Neuronal stem cell (in vitro differentiated cells): Measurements from ENCODE around the gene GOLIM4.
"Not testable (repeated sequence)": the region's sequence is repeated elsewhere in the genome, so short reads cannot be mapped to it uniquely, and the experiment has no call there.

ENCODE experiments used
- DNase-seq: peaks from one replicate; pipeline ENCODE4 v3.0.0-alpha.2; 2013; ENCODE audit warnings: low spot score
- H2AFZ ChIP-seq: one replicate; pipeline ENCODE4 v1.6.1; 2013; ENCODE audit warnings: mild to moderate bottlenecking, low read length, inconsistent platforms
- H2AK5ac ChIP-seq: 2 replicates; pipeline ENCODE4 v1.6.1; 2013; ENCODE audit warnings: low read depth, mild to moderate bottlenecking, inconsistent platforms, low read length, moderate library complexity, mixed read lengths
- H2BK120ac ChIP-seq: 2 replicates; pipeline ENCODE4 v1.6.1; 2013; ENCODE audit warnings: low read depth, mild to moderate bottlenecking, inconsistent platforms, low read length, moderate library complexity, mixed read lengths
- H2BK12ac ChIP-seq: one replicate; pipeline ENCODE4 v1.6.1; 2013; ENCODE audit warnings: low read length, inconsistent platforms
- H2BK15ac ChIP-seq: 2 replicates; pipeline ENCODE4 v1.6.1; 2013; ENCODE audit warnings: mild to moderate bottlenecking, low read length, inconsistent platforms, mixed read lengths
- H2BK5ac ChIP-seq: one replicate; pipeline ENCODE4 v1.6.1; 2013; ENCODE audit warnings: inconsistent platforms, mild to moderate bottlenecking, low read length, moderate library complexity
- H3K14ac ChIP-seq: one replicate; pipeline ENCODE4 v1.6.1; 2013; ENCODE audit warnings: low read length, inconsistent platforms
- H3K18ac ChIP-seq: 2 replicates; pipeline ENCODE4 v1.6.1; 2013; ENCODE audit warnings: low read length, inconsistent platforms
- H3K23ac ChIP-seq: 2 replicates; pipeline ENCODE4 v1.6.1; 2013; ENCODE audit warnings: low read depth, mild to moderate bottlenecking, mixed read lengths, low read length, inconsistent platforms; ENCODE audit not compliant: poor library complexity
- H3K27ac ChIP-seq: replicated peaks from 3 replicates; pipeline ENCODE4 v1.5.1; 2013; ENCODE audit warnings: low read length, inconsistent platforms
- H3K27me3 ChIP-seq, 3 experiments: 2 replicates each; pipeline ENCODE4 v1.6.1; 2013; ENCODE audit warnings: low read length in 3 of 3, mild to moderate bottlenecking in 2 of 3, inconsistent platforms in 1 of 3, low read depth in 1 of 3, mixed read lengths in 1 of 3, moderate library complexity in 1 of 3; ENCODE audit not compliant: control insufficient read depth in 3 of 3, insufficient read depth in 3 of 3
- H3K36me3 ChIP-seq, 2 donors: replicated peaks in 1 of 2; 2 replicates each; pipeline ENCODE4 v1.6.1; 2013; ENCODE audit warnings: low read length in 2 of 2; ENCODE audit not compliant: control insufficient read depth in 2 of 2, insufficient read depth in 2 of 2
- H3K4ac ChIP-seq: 2 replicates; pipeline ENCODE4 v1.6.1; 2013; ENCODE audit warnings: inconsistent platforms, mild to moderate bottlenecking, low read length, moderate library complexity
- H3K4me1 ChIP-seq, 2 donors: 1 replicate in 1 of 2; 2 replicates in 1 of 2; pipeline ENCODE4 v1.6.1; 2013; ENCODE audit warnings: low read length in 2 of 2, low read depth in 1 of 2; ENCODE audit not compliant: control insufficient read depth in 2 of 2, insufficient read depth in 1 of 2
- H3K4me2 ChIP-seq: one replicate; pipeline ENCODE4 v1.6.1; 2013; ENCODE audit warnings: mild to moderate bottlenecking, low read length, inconsistent platforms; ENCODE audit not compliant: insufficient read depth, poor library complexity, severe bottlenecking
- H3K4me3 ChIP-seq, 2 donors: 2 replicates each; pipeline ENCODE4 v1.5.1; 2013; ENCODE audit warnings: low read length in 2 of 2, mild to moderate bottlenecking in 2 of 2, inconsistent platforms in 1 of 2, moderate library complexity in 1 of 2
- H3K79me1 ChIP-seq: one replicate; pipeline ENCODE4 v1.6.1; 2013; ENCODE audit warnings: low read depth, mild to moderate bottlenecking, inconsistent platforms, low read length, moderate library complexity
- H3K9ac ChIP-seq: one replicate; pipeline ENCODE4 v1.6.1; 2013; ENCODE audit warnings: mild to moderate bottlenecking, low read depth, low read length, inconsistent platforms; ENCODE audit not compliant: poor library complexity
- H3K9me3 ChIP-seq, 2 donors: replicated peaks in 1 of 2; 2 replicates each; pipeline versions ENCODE3 to v1.6.1; 2013; ENCODE audit warnings: low read length in 2 of 2, mild to moderate bottlenecking in 2 of 2, inconsistent platforms in 1 of 2, low read depth in 1 of 2, mixed read lengths in 1 of 2, moderate library complexity in 1 of 2; ENCODE audit not compliant: control insufficient read depth in 2 of 2, insufficient read depth in 1 of 2
- H4K8ac ChIP-seq: one replicate; pipeline ENCODE4 v1.6.1; 2013; ENCODE audit warnings: low read depth, mild to moderate bottlenecking, inconsistent platforms, low read length, moderate library complexity
- H4K91ac ChIP-seq: one replicate; pipeline ENCODE4 v1.6.1; 2013; ENCODE audit warnings: low read length, low read depth, mild to moderate bottlenecking, inconsistent platforms; ENCODE audit not compliant: poor library complexity
- WGBS, 2 donors: extraction: QIAGEN DNeasy Blood & Tissue Kit; methylation state at CpG; one replicate each; pipeline ENCODE4 v1.1.7; 2013; ENCODE audit warnings: missing lambda C conversion rate in 2 of 2, mixed read lengths in 1 of 2; ENCODE audit not compliant: insufficient read length in 2 of 2, insufficient replicate concordance in 1 of 2; ENCODE audit errors: extremely low coverage in 2 of 2; 5-methylcytosine and 5-hydroxymethylcytosine counted together

Gene GOLIM4

DNA sequence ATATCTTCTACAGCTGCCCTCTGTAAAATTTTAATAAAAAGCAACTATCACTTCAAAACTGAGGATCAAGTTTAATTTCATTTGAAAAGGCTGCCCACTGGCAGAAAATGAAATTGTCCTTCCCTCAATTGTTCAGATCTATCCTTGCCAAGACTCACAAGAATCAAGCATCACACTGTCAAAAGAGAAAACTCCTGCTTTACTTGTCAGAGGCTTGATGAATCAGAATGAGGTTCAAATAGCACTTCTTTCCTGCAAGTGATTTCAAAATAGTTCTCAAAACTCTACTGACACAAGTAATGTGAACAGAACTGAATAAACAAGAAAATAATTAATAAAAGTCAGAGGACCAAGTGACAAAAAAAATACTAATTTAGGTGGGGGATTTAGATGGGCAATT lies 70.6 kb downstream of the GOLIM4 start:
- peaks cover 0 to 7% of the 10 kb centered on the region in 2 donors for H3K4me1 ChIP-seq
- H2AFZ ChIP-seq, result no peak overlapping the region
- peaks cover 13 to 88% of the 10 kb centered on the region in 2 donors for H3K36me3 ChIP-seq
- no peak overlapping the region for H2BK12ac ChIP-seq
- H4K91ac ChIP-seq, result no peak overlapping the region
- H3K9me3 ChIP-seq, result no peaks in the 10 kb centered on the region
- H2BK120ac ChIP-seq, result no peak overlapping the region
- H3K27me3 ChIP-seq, result no peaks in the 10 kb centered on the region
- no peak overlapping the region for H2BK5ac ChIP-seq
- H3K4ac ChIP-seq, result no peak overlapping the region
- no peak overlapping the region for H2AK5ac ChIP-seq
- no peak overlapping the region for H3K9ac ChIP-seq
- no peak overlapping the region for H3K18ac ChIP-seq
- H2BK15ac ChIP-seq, result no peak overlapping the region
- H4K8ac ChIP-seq, result no peak overlapping the region
- no peak for DNase-seq
- no peak overlapping the region for H3K4me2 ChIP-seq
- no peak overlapping the region for H3K4me3 ChIP-seq
- H3K23ac ChIP-seq, result no peak overlapping the region
- H3K79me1 ChIP-seq, result no peaks in the 10 kb centered on the region
- H3K14ac ChIP-seq, result no peak overlapping the region
- no peak overlapping the region for H3K27ac ChIP-seq

DNA sequence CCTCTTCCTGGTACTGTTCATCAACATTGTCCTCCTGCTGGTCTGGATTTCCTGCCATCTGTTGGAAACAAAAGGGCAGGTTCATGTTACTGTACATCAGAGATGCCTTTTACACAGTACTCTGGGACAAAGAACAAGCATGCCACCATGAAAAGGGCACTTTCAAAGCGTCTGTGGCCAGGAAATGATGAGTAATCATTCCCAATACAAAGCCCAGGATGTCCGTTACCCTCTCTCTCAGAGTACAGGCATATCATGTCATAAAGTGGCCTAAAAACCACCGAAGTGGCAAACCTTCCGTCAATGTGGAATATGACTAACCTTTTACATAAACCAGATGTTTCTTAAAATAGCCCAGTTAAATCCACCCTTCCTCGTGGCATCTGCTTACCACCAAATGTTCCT lies 71.2 kb downstream of the GOLIM4 start:
- no peak overlapping the region for H2BK120ac ChIP-seq
- no peak overlapping the region for H3K14ac ChIP-seq
- H2BK12ac ChIP-seq, result no peak overlapping the region
- no peak overlapping the region for H3K4me2 ChIP-seq
- no peak overlapping the region for H4K8ac ChIP-seq
- H2AFZ ChIP-seq, result no peak overlapping the region
- peaks cover 0 to 7% of the 10 kb centered on the region in 2 donors for H3K4me1 ChIP-seq
- no peaks in the 10 kb centered on the region for H3K9me3 ChIP-seq
- H2AK5ac ChIP-seq, result no peak overlapping the region
- no peak overlapping the region for H4K91ac ChIP-seq
- H3K27ac ChIP-seq, result no peak overlapping the region
- H3K79me1 ChIP-seq, result no peaks in the 10 kb centered on the region
- H3K36me3 ChIP-seq, result peaks cover 10 to 88% of the 10 kb centered on the region in 2 donors
- no peak overlapping the region for H3K4ac ChIP-seq
- no peaks in the 10 kb centered on the region for H3K27me3 ChIP-seq
- no peak overlapping the region for H3K18ac ChIP-seq
- no peak overlapping the region for H2BK5ac ChIP-seq
- no peak overlapping the region for H3K23ac ChIP-seq
- H3K9ac ChIP-seq, result no peak overlapping the region
- H3K4me3 ChIP-seq, result no peak overlapping the region
- no CpG with 5 or more reads among the region's 5 CpGs for WGBS, 2 donors
- H2BK15ac ChIP-seq, result no peak overlapping the region
- no peak for DNase-seq

- Histone ChIP-seq H4K8ac (no peak overlapping the region), H3K18ac (no peak overlapping the region), H3K4me2 (no peak overlapping the region), H4K91ac (no peak overlapping the region), H3K79me1 (no peaks in the 10 kb centered on the region), H3K23ac (no peak overlapping the region), H2AK5ac (no peak overlapping the region), H3K9ac (no peak overlapping the region), H3K14ac (no peak overlapping the region), H2BK5ac (no peak overlapping the region), H2BK15ac (no peak overlapping the region), H3K27ac (no peak overlapping the region), H2BK12ac (no peak overlapping the region), H2AFZ (no peak overlapping the region), H3K36me3 (peaks cover 10 to 71% of the 10 kb centered on the region in 2 donors), H3K4me1 (peaks cover 0 to 7% of the 10 kb centered on the region in 2 donors), H3K27me3 (no peaks in the 10 kb centered on the region), H3K9me3 (no peaks in the 10 kb centered on the region), H2BK120ac (no peak overlapping the region), H3K4me3 (no peak overlapping the region), H3K4ac (no peak overlapping the region)
- DNase-seq, result no peak
- WGBS, 2 donors, result no CpG with 5 or more reads among the region's 7 CpGs
These were observed 73.8 kb downstream of the GOLIM4 start for GRCh38 chr3:168021737-168022450.

GRCh38 chr3:168011280-168011679 lies 84.4 kb downstream of the GOLIM4 start:
- H4K8ac ChIP-seq, H2BK5ac ChIP-seq, H3K4me1 ChIP-seq, H3K14ac ChIP-seq, H3K4me3 ChIP-seq, H3K4me2 ChIP-seq, H3K27me3 ChIP-seq, H2BK15ac ChIP-seq, H2BK12ac ChIP-seq, H3K27ac ChIP-seq, H3K23ac ChIP-seq, H3K9ac ChIP-seq, H3K9me3 ChIP-seq, H2AFZ ChIP-seq, H2AK5ac ChIP-seq, H4K91ac ChIP-seq, H2BK120ac ChIP-seq, H3K18ac ChIP-seq, DNase-seq, H3K4ac ChIP-seq, H3K79me1 ChIP-seq: not testable (repeated sequence)
- peaks cover 0 to 20% of the 10 kb centered on the region in 2 donors for H3K36me3 ChIP-seq
- WGBS, 2 donors, result no CpG with 5 or more reads among the region's 17 CpGs
